Non-pigmented ciliary epithelial cell (primary cell): Measurements from ENCODE around the gene PDE7B.

Source experiments
- DNase-seq: peaks from one replicate; pipeline ENCODE4 v3.0.0-alpha.2; 2010; ENCODE audit warnings: low read depth

The PDE7B gene

DNA sequence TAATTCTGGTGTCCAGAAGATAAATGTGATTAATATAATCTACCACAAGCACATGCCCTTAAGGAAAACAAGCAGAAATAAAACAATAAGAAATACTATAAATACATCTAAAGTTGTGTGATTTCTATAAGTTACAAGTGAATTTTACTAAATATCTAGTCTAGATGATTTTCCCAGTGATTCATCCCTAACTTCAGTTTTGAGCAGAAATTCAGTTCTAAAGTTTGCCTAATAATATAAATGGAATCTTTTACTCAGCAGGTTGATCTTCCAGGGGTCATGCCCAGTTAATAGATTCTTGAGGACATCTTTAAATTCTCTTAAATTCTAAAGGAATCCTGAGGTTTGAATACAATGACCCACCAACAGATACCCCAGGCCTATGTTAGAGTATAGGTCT lies 37.3 kb downstream of the PDE7B start:
- no peak for DNase-seq

GRCh38 chr6:135890876-135891275 lies 39.4 kb downstream of the PDE7B start:
- no peak for DNase-seq

- DNase-seq: no peak
These were observed 40.2 kb downstream of the PDE7B start for GRCh38 chr6:135891710-135892109.

DNA sequence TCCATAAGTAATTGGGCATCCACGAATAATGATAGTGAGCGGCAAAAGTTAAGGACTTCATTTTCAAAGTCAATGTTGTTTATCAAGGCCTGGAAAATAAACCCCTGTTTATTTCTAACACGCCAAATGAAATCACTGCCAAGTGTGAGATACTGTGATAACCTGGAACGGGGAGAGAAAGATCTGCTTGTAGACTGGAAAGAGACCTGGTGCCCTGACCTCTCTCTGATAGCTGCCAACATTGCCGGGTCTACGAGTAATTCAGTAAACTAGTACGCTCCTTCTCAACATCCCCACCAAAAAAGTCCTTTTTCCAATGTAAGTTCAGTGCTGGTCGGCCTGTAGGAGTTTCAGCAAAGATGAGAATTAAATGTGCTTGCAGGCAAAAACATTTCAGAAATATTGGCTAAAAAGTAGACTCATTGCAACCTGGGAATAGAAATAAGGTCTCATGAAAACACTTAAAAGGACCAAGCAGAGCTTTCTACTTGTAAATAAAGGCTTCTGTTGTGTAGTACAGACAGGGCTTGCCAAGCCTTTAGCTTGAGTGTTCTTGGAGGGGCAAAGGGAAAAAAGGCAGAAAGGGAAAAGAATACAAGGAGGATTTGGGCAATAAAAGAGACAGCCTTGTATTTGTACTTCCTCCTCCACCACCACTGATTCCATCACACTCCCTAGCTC lies 43.9 kb downstream of the PDE7B start:
- DNase-seq: no peak

DNA sequence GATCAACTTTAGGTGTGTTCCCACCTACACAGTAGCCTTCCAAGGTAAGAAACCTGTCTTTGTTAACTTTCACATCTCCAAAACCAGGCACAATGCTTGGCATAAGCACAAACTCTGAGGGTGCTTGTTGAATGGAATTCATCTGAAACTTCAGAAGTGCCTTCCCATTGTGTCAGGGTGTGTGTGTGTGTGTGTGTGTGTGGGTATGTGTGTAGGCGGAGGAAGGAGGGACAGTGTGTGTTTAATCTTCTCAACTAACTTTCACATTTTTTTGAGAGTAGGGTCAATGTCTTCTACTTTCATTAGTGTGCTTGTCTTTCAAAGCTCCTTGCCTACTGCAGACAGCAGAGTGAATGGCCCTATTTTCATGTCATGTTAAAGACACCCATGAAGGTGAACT lies 45.6 kb downstream of the PDE7B start:
- no peak for DNase-seq

DNA sequence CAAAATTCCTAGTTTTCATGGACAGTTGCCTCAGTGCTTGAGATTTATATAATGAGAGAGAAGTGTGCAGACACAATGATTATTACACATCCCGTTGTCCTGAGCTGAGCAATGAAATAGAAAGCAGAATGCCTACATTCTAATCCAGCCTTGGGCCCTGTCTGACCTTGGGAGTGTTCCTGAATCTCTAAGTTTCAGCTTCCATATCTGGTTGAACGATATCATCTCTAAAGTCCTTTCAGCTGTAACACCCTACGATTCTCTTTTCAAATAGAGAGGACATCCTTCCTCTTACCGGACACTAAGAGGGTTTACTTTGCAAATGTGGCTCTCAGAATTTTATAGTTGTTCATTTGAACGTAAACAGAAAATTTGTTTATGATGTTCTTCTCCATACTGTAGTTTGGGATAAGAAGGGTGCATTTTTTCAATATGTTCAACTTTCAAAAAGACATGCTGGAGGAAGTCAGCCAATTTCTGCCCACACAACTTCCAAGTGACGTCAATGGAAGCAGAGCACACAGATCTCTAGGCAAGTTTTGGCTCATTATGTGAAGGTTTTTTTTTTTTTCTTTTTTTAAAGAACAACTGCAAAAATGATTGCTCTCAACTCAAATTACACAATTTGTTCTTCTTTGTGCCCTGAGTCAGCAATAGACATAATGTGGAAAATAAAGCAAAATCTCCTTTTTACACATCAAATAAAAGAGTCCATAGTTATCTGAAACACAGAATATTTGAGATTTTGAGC lies 50.4 kb downstream of the PDE7B start:
- peak; percentile 81 for DNase-seq

- no peak for DNase-seq
These were observed 51.3 kb downstream of the PDE7B start for GRCh38 chr6:135902756-135903331.

GRCh38 chr6:135904666-135905065 lies 53.2 kb downstream of the PDE7B start:
- no peak for DNase-seq

DNA sequence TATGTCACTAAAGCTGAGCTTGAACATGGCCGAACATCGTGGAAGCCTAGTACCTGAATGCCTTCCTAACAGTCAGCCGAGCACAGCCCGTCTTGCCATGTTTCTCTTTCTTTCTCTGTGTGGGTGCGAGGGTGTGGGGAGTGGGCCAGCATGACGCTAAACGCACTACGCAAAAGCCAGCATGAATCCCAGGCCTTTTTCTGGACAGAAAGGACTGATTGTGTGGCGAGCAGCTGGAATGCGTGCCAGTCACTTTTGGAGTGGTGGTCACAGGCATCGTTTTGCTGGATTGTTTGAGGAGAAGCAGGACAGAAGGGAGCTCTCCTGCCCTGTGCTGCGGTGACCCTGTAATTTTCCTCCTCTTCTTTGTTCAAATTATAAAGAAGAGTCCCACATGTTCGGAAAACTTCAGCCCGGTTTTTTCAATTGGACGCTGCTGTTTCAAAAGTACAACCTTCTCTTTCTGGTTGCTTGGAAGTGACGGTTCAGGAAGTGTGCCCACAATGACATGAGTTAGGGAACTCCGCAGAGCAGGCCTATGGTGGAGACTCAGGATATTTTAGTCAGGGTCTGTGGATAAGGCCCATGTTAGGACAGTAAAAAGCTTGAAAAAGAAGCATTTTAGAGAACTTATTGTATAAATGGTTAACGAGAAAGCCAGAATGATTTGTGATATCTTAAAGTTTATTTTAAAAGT lies 54.3 kb downstream of the PDE7B start:
- DNase-seq: no peak

DNA sequence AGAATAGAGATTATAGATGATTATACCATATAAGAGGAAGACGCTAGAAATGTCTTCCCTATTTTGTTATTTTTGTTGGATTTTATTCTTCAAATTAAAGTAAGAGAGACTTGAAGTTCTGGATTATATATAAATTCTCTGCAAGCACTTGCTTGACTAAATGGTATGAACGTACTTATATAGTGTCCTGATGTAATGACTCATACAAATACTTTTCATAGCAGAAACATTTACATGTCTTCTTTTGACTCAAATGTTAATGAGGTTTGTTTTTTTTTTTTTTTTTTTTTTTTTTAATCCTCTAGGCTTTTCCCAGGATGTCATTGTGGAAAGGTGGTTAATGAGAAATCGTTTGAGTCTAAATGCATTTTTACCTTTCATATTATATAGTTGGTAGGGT lies 55.0 kb downstream of the PDE7B start:
- DNase-seq: no peak

- DNase-seq: no peak
These were observed 55.5 kb downstream of the PDE7B start for GRCh38 chr6:135906972-135907465.

- DNase-seq: no peak
These were observed 58.4 kb downstream of the PDE7B start for GRCh38 chr6:135909737-135910387.

DNA sequence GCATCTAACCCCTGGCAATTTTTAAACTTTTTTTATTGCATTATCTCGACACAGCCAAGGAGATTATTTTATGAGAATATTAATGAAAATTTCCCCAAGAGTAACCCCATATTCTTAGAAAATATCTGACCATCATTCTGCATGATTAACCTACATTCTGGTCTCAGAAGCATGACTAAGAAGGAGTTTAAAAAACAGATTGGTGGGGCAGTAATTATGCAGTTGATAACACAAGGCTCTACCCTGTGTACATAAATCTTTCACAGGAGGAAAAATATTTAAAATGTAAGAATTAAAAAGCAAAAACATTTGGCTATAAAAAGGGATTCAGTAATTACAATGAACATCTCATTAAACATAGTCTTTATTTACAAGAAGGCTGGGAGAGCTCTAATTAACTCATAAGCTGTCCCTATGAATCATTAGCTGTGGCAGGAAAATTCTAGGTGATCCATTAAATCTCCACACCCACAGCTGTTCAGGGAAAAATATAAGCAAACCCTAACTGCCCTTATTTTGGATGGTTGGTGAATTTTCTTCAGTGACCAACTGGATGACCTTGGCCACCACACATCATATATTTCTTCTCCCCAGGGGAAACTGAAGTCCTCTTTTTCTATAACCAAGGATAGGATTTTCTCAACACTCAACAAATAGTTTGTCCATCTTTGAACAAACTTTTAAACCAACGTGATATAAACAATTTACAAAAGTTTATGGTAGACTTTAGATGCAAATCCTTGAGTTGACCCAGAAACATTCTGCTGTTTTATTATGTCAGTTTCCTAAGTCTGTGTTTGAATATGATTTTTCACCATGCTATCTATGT lies 59.5 kb downstream of the PDE7B start:
- DNase-seq: no peak

GRCh38 chr6:135913785-135914184 lies 62.3 kb downstream of the PDE7B start:
- no peak for DNase-seq

- DNase-seq: no peak
These were observed 67.5 kb downstream of the PDE7B start for GRCh38 chr6:135919026-135919425.

DNA sequence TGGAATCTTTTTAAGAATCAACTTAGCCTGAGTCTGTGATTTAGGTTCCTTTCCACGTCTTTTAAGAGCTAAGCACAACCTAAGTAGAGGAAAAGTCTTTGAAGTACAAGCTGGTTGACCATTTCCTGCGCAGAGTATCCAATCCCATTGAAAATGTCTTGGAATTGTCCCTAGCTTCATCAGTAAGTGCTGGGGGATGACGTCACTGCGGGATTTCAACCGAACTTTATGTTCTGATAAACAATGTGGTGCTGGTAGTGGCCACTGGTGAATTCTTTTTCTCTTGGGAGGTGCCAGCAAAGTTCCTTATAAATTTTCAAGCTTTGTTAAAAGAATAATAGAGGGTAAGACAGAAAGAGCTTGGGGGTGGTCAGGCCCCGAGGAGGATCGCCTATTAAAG lies 69.2 kb downstream of the PDE7B start:
- no peak for DNase-seq

- DNase-seq: no peak
These were observed 69.7 kb downstream of the PDE7B start for GRCh38 chr6:135921188-135921587.

GRCh38 chr6:135922174-135922573 lies 70.7 kb downstream of the PDE7B start:
- DNase-seq: peak; percentile 93

GRCh38 chr6:135922746-135923145 lies 71.2 kb downstream of the PDE7B start:
- DNase-seq: no peak

DNA sequence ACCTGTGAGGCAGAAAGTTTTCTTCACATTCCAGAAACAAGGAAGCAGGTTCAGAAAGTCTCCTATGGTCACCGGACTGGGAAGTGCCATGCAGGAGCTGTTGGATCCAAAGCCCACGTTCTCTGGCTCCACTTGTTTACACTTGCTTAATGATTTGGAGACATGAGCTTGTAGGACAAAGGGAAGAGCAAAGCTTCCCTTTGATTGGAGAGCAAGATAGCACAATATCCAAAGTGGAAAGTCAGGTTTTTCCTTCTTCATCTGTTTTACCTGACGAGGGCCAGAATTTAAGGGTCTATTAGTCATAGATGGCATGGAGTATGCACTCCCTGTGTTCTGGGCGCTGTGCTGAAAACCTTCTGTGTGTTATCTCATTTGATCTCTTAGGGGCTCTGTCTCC lies 81.2 kb downstream of the PDE7B start:
- DNase-seq: no peak

DNA sequence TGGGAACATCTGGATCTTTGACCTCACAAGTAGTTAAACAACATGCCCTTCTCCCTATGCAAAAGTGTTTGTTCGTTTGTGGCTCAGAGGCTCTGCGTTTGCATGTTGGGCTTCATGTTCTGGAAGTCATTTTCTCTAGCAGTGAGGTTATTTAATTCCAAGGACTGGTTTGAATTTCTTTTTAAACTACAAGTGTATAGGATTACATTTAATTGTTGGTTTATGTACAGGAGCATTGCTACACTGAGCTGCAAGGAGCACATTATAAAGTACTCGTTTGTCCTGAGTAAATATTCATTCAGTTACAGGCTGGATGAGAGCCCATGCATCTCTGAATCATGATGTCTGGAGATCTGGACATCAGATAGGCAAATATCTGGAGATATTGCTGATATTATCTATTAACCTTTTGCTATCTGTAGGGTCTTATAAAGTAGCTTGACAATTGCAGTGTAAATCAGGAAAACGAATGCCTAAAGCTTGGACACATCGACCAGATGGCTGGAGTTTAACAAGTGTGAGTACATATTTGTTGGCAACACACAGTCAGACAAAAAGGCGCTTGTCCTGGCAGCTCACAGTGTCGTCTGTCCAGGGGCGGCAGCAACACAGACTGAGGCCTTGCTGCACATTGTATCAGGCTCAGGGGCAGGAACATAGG lies 84.6 kb downstream of the PDE7B start:
- DNase-seq: peak; percentile 44
